ENCODE data around the gene PLBD1. TPM values are rescaled to one million over a fixed set of nuclear protein-coding genes. Genes with fewer than 3 reads are reported as not detected.
A peak's percentile ranks its signal among the peaks of the same experiment; 100 is the strongest.

The PLBD1 gene
- total RNA-seq: 10 to 100 TPM; 26.8 to 83.2 (median 36.3) TPM
- 1 to 10 TPM; 3.1 to 8.3 (median 5.5) TPM for polyA plus RNA-seq
- long read RNA-seq, donor 1, transcript PLBD1-201 (11 exons, 2,426 nt): major isoform, 6 of 11 reads
- long read RNA-seq, donor 1, partial matches to known transcripts: 5 of 11 reads
- long read RNA-seq, donor 1, other reads (novel, unspliced or antisense): 0 of 11 reads
- long read RNA-seq, donor 2, transcript PLBD1-201 (11 exons, 2,426 nt): major isoform, 15 of 38 reads
- long read RNA-seq, donor 2, partial matches to known transcripts: 23 of 38 reads
- long read RNA-seq, donor 2, other reads (novel, unspliced or antisense): 0 of 38 reads

- H3K27me3 ChIP-seq (replicated peaks in 1 of 7): peaks cover 0 to 39% (median 7%) of the 10 kb centered on the region in 7 donors
- peak; percentile 90 for DNase-seq
- H3K36me3 ChIP-seq: no peaks in the 10 kb centered on the region
- peak within 1 kb of the TSS; percentile 7 to 67 (median 42) for H3K4me3 ChIP-seq
- H3K27ac ChIP-seq: peak within 1 kb of the TSS in 7 of 8 donors; percentile 69 to 91 (median 85)
- intact Hi-C loops (cut with DNase I; ENCODE audit: low total_unique reads): no loop called here
- H3K9me3 ChIP-seq: no peaks in the 10 kb centered on the region
- peaks cover 0 to 49% (median 7%) of the 10 kb centered on the region in 6 donors for H3K4me1 ChIP-seq
- TF ChIP-seq POLR2AphosphoS5 (IDR thresholded peaks at IDR 0.05) (peak in 2 of 3 donors; percentile 62 to 69), POLR2A (IDR thresholded peaks at IDR 0.05) (no peak)
- TF ChIP-seq, protein P1, sequence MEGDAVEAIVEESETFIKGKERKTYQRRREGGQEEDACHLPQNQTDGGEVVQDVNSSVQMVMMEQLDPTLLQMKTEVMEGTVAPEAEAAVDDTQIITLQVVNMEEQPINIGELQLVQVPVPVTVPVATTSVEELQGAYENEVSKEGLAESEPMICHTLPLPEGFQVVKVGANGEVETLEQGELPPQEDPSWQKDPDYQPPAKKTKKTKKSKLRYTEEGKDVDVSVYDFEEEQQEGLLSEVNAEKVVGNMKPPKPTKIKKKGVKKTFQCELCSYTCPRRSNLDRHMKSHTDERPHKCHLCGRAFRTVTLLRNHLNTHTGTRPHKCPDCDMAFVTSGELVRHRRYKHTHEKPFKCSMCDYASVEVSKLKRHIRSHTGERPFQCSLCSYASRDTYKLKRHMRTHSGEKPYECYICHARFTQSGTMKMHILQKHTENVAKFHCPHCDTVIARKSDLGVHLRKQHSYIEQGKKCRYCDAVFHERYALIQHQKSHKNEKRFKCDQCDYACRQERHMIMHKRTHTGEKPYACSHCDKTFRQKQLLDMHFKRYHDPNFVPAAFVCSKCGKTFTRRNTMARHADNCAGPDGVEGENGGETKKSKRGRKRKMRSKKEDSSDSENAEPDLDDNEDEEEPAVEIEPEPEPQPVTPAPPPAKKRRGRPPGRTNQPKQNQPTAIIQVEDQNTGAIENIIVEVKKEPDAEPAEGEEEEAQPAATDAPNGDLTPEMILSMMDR (IDR thresholded peaks at IDR 0.05 in 8 of 11, conservative IDR thresholded peaks at IDR 0.05 in 3 of 11): no peak
- 9 to 27% (median 11%) methylated on average over 35 to 76 of the region's 76 CpGs for WGBS, 5 donors
These were observed at the start of gene PLBD1 for GRCh38 chr12:14567351-14568162. Gene PLBD1, minus strand, starts transcription at chr12:14567883. Its CDS starts 187 bp downstream, at chr12:14567696.

GRCh38 chr12:14614704-14615121, 47.0 kb upstream of the PLBD1 start:
- H3K36me3 ChIP-seq: no peaks in the 10 kb centered on the region
- no peak for DNase-seq
- 33 to 45% (median 38%) methylated on average over 3 of the region's 3 CpGs for WGBS, 5 donors
- H3K27me3 ChIP-seq (replicated peaks in 1 of 7): no peaks in the 10 kb centered on the region
- no peak for TF ChIP-seq POLR2A (IDR thresholded peaks at IDR 0.05)
- TF ChIP-seq, protein P1 (IDR thresholded peaks at IDR 0.05 in 8 of 11, conservative IDR thresholded peaks at IDR 0.05 in 3 of 11): no peak
- no peak for TF ChIP-seq POLR2AphosphoS5 (IDR thresholded peaks at IDR 0.05)
- H3K9me3 ChIP-seq: peaks cover 0 to 23% (median 17%) of the 10 kb centered on the region in 8 donors
- peak overlapping the region in 1 of 8 donors; percentile 12 for H3K4me3 ChIP-seq
- intact Hi-C loops (cut with DNase I; ENCODE audit: low total_unique reads): no loop called here
- H3K27ac ChIP-seq: peak overlapping the region in 6 of 8 donors; percentile 39 to 79 (median 68)
- peaks cover 0 to 50% (median 24%) of the 10 kb centered on the region in 6 donors for H3K4me1 ChIP-seq

DNA sequence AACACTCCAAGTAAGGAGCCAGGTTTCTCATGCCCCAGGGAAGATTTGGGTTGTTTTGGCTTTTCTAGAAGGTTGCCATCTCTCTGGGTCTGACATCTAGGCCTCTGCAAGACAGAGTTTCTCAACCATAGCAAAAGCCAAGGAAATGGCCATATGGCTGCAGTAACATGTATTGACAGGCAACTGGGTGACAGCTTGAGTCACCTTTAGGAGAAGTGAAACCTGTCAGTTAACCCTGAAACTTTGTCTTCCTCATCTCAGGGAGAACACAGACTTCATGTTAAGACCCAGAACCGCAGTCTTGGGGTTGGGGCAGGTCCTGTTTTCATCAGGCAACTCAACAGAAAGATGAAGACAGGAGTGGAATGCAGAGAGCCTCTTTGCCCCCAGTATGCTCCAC, 46.0 kb upstream of the PLBD1 start:
- intact Hi-C loops (cut with DNase I; ENCODE audit: low total_unique reads): no loop called here
- peak overlapping the region in 1 of 8 donors; percentile 12 for H3K4me3 ChIP-seq
- DNase-seq: no peak
- 35 to 69% (median 40%) methylated on average over 1 of the region's 1 CpG for WGBS, 5 donors
- peaks cover 0 to 29% (median 21%) of the 10 kb centered on the region in 8 donors for H3K9me3 ChIP-seq
- TF ChIP-seq, protein P1 (IDR thresholded peaks at IDR 0.05 in 8 of 11, conservative IDR thresholded peaks at IDR 0.05 in 3 of 11): no peak
- peak in 1 of 3 donors; percentile 58 for TF ChIP-seq POLR2AphosphoS5 (IDR thresholded peaks at IDR 0.05)
- H3K4me1 ChIP-seq: peaks cover 0 to 41% (median 23%) of the 10 kb centered on the region in 6 donors
- peak overlapping the region in 6 of 8 donors; percentile 39 to 79 (median 68) for H3K27ac ChIP-seq
- no peaks in the 10 kb centered on the region for H3K27me3 ChIP-seq (replicated peaks in 1 of 7)
- no peaks in the 10 kb centered on the region for H3K36me3 ChIP-seq

Measured in spleen (tissue), 13 donors.